ENCODE measurements around the gene ZNF438.

DNA sequence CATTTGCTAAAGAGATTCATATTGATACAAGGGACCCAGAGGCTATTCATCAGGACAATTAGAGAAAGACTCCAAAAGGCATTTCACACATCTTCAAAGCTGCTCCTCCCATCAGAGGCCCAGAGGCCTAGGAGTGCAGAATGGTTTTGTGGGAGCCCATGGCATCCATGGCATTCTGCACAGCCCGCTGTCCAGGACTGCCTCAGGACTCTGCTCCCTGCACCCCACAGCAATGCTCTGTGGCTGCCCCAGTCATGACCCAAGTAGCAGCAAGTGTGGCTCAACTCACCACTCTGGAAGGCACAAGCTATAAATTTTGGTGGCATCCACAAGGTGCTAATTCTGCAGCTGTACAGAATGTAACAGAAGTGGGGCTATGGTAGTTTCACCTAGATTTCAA lies 38.5 kb downstream of the ZNF438 start:
- TF ChIP-seq, protein P1, sequence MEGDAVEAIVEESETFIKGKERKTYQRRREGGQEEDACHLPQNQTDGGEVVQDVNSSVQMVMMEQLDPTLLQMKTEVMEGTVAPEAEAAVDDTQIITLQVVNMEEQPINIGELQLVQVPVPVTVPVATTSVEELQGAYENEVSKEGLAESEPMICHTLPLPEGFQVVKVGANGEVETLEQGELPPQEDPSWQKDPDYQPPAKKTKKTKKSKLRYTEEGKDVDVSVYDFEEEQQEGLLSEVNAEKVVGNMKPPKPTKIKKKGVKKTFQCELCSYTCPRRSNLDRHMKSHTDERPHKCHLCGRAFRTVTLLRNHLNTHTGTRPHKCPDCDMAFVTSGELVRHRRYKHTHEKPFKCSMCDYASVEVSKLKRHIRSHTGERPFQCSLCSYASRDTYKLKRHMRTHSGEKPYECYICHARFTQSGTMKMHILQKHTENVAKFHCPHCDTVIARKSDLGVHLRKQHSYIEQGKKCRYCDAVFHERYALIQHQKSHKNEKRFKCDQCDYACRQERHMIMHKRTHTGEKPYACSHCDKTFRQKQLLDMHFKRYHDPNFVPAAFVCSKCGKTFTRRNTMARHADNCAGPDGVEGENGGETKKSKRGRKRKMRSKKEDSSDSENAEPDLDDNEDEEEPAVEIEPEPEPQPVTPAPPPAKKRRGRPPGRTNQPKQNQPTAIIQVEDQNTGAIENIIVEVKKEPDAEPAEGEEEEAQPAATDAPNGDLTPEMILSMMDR (IDR thresholded peaks at IDR 0.05), result no peak
- no peak for TF ChIP-seq POLR2A (IDR thresholded peaks at IDR 0.05)

Measured in prostate gland (tissue), 2 donors.